ENCODE measurements around the gene LAMC1.

DNA sequence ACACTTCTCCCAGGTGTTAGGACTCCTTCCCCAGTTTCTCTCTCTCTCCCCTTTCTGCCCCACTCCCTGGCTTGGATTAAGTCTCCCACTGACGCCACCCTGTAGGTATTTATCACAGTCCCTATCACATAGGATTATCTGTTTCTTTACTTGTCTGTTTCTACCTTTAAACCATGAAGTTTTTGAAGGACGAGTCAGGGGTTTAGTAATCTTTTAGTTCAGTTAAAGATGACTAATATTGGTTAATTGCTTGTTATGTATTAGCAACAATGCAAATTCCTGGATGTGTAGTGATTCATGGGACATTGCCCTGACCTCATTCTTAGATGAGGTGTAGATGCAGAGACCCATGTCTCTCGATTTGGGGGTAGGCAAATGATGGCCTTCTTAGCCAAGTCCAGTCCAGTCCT, 6.4 kb downstream of the LAMC1 start:
- TF ChIP-seq CTCF (IDR thresholded peaks at IDR 0.05) (no peak), POLR2A (IDR thresholded peaks at IDR 0.05) (no peak)
